IPS-18c (cell line): ENCODE measurements around the gene AGTRAP.

Source experiments
- H3K4me3 ChIP-seq: 2 replicates; pipeline ENCODE4 v1.7.0; 2013; ENCODE audit warnings: low read depth, mild to moderate bottlenecking, low read length, moderate library complexity; ENCODE audit not compliant: insufficient read depth
- H3K9me3 ChIP-seq: one replicate; pipeline ENCODE4 v1.6.1; 2013; ENCODE audit warnings: mild to moderate bottlenecking, low read length, moderate library complexity; ENCODE audit not compliant: control insufficient read depth, insufficient read depth

Gene AGTRAP

GRCh38 chr1:11796036-11796828 lies 60.3 kb downstream of the AGTRAP start:
- Histone ChIP-seq H3K9me3 (no peaks in the 10 kb centered on the region), H3K4me3 (no peak overlapping the region)

DNA sequence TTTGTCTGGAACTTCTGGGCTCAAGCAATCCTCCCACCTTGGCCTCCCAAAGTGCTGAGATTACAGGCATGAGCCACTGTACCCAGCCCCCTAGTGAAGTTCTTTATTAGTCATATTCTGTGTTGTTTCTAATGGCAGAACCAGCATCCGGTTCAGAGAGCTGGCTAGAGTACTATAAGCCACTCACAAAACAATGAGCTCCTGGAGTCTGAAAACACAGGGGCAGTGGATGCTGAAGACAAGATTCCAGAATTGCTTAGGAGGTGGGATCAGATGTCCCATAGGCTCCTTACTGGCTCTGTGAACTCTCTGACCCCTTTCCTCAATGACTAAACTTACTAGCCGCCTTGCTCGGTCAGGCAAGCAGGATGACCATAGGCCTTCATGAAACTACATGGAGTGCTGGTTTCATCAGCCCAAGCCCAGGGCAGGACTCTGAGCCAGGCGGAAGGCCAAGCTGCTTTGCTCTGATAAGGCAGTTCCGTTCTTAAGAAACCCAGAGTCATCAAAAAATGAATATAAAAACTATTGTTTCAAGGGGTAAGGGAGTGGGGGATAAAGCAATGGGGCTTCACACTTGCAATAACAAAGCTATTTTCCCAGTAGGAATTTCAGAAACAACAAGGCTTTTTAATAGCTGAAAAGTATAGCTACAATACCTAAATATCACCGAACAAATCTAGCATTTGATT lies 61.7 kb downstream of the AGTRAP start:
- Histone ChIP-seq H3K9me3 (no peaks in the 10 kb centered on the region), H3K4me3 (no peak overlapping the region)

DNA sequence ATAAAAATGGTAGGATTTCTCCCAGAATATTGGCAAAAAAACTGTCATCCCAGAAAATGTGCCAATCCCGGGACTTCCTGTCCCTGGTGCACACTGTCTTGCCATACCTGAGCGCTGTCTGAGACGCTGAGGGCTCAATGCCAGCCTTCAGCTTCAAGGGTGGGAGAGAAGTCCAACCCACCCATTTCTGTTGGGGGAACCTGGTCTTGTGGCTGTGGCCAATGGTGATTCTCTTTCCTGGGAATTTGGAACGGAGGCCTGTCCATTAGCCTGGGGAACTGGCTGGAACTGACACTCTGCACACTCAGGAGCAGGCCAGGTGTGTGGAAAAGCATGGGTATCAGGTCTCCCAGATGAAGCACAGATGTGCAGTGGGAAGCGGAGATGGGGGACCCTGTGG lies 63.2 kb downstream of the AGTRAP start:
- Histone ChIP-seq H3K4me3 (no peak overlapping the region), H3K9me3 (peaks cover 2% of the 10 kb centered on the region)

GRCh38 chr1:11799896-11800295 lies 64.0 kb downstream of the AGTRAP start:
- Histone ChIP-seq H3K9me3 (peaks cover 2% of the 10 kb centered on the region), H3K4me3 (no peak overlapping the region)

GRCh38 chr1:11800391-11800755 lies 64.4 kb downstream of the AGTRAP start:
- H3K4me3 ChIP-seq, result no peak overlapping the region
- peaks cover 2% of the 10 kb centered on the region for H3K9me3 ChIP-seq
